ENCODE measurements around the gene NDNF. TPM values are rescaled to one million over a fixed set of nuclear protein-coding genes. Genes with fewer than 3 reads are reported as not detected.
A peak's percentile ranks its signal among the peaks of the same experiment; 100 is the strongest.

Gene NDNF
- total RNA-seq (2014; rRNA removed; shearing (Covaris generic)): 2.4 and 2.7 TPM in 2 replicates

- peak; percentile 48 for DNase-seq (ENCODE audit: low spot score)
Measured at GRCh38 chr4:121072224-121073003, at the start of gene NDNF. Gene NDNF (minus strand): TSS chr4:121072535. CDS start chr4:121045837, 26,698 bp downstream.

- DNase-seq (ENCODE audit: low spot score): no peak
Measured at GRCh38 chr4:121119715-121120114, 47.4 kb upstream of the NDNF start.

GRCh38 chr4:121118344-121118743 lies 46.0 kb upstream of the NDNF start:
- DNase-seq (ENCODE audit: low spot score): no peak

GRCh38 chr4:121114756-121115155 lies 42.4 kb upstream of the NDNF start:
- no peak for DNase-seq (ENCODE audit: low spot score)

GRCh38 chr4:121112530-121112929 lies 40.2 kb upstream of the NDNF start:
- DNase-seq (ENCODE audit: low spot score): no peak

GRCh38 chr4:121108557-121108956 lies 36.2 kb upstream of the NDNF start:
- no peak for DNase-seq (ENCODE audit: low spot score)

- DNase-seq (ENCODE audit: low spot score): no peak
Measured at GRCh38 chr4:121107507-121107906, 35.2 kb upstream of the NDNF start.

GRCh38 chr4:121100093-121100775 lies 27.9 kb upstream of the NDNF start:
- DNase-seq (ENCODE audit: low spot score): no peak

- DNase-seq (ENCODE audit: low spot score): no peak
Measured at GRCh38 chr4:121098266-121098665, 25.9 kb upstream of the NDNF start.

- DNase-seq (ENCODE audit: low spot score): peak; percentile 30
Measured at GRCh38 chr4:121096629-121097028, 24.3 kb upstream of the NDNF start.

- no peak for DNase-seq (ENCODE audit: low spot score)
Measured at GRCh38 chr4:121096191-121096590, 23.9 kb upstream of the NDNF start.

- no peak for DNase-seq (ENCODE audit: low spot score)
Measured at GRCh38 chr4:121094297-121094966, 22.1 kb upstream of the NDNF start.

- DNase-seq (ENCODE audit: low spot score): no peak
Measured at GRCh38 chr4:121093261-121093660, 20.9 kb upstream of the NDNF start.

- no peak for DNase-seq (ENCODE audit: low spot score)
Measured at GRCh38 chr4:121091941-121092340, 19.6 kb upstream of the NDNF start.

- no peak for DNase-seq (ENCODE audit: low spot score)
Measured at GRCh38 chr4:121088867-121089266, 16.5 kb upstream of the NDNF start.

- DNase-seq (ENCODE audit: low spot score): no peak
Measured at GRCh38 chr4:121079376-121079775, 7.0 kb upstream of the NDNF start.

GRCh38 chr4:121077496-121077895 lies 5.2 kb upstream of the NDNF start:
- DNase-seq (ENCODE audit: low spot score): no peak

- no peak for DNase-seq (ENCODE audit: low spot score)
Measured at GRCh38 chr4:121076416-121076815, 4.1 kb upstream of the NDNF start.

GRCh38 chr4:121073672-121074381 lies 1.5 kb upstream of the NDNF start:
- DNase-seq (ENCODE audit: low spot score): no peak

- DNase-seq (ENCODE audit: low spot score): no peak
Measured at GRCh38 chr4:121073004-121073435, 685 bp upstream of the NDNF start.

GRCh38 chr4:121071640-121072223 lies 603 bp downstream of the NDNF start:
- no peak for DNase-seq (ENCODE audit: low spot score)
